ENCODE data around the gene ERMP1. TPM values are rescaled to one million over a fixed set of nuclear protein-coding genes. Genes with fewer than 3 reads are reported as not detected.

The ERMP1 gene
- total and polyA plus RNA-seq, 2 of the 8 experiments (the other 6 are each of a cell fraction or from before 2014, with no cell fraction given) = 12.8 to 16.7 TPM

- TF ChIP-seq POU5F1 (IDR thresholded peaks at IDR 0.05; ENCODE audit: low read depth, low read length) (no peak), USF2 (IDR thresholded peaks at IDR 0.05; ENCODE audit: low read length) (no peak), JUND (IDR thresholded peaks at IDR 0.05; ENCODE audit: low read length) (no peak), ZNF274 (IDR thresholded peaks at IDR 0.05; ENCODE audit: borderline replicate concordance, extremely low read depth, low read length) (no peak), ASH2L (IDR thresholded peaks at IDR 0.05; ENCODE audit: low read length) (no peak)
These were observed 813 bp downstream of the ERMP1 start (continued) for GRCh38 chr9:5832071-5832537.

Data from H1 (cell line).